ENCODE data around the gene NTM. TPM values are rescaled to one million over a fixed set of nuclear protein-coding genes. Genes with fewer than 3 reads are reported as not detected.

Gene NTM
- total RNA-seq, 4 donors from 2014 or later, result 3.6 to 11.8 (median 7.8) TPM

- 90 to 95% methylated on average over 4 to 6 of the region's 6 CpGs for WGBS, 2 donors (ENCODE audit: low coverage in 1 of 2)
- H3K27ac ChIP-seq, result no peak overlapping the region
- no peak overlapping the region for H3K4me3 ChIP-seq
- TF ChIP-seq CTCF (IDR thresholded peaks at IDR 0.05) (no peak), POLR2AphosphoS5 (IDR thresholded peaks at IDR 0.05) (no peak), POLR2A (IDR thresholded peaks at IDR 0.05) (no peak), EP300 (IDR thresholded peaks at IDR 0.05) (no peak)
- peaks cover 0 to 1% (median 0%) of the 10 kb centered on the region in 3 donors for H3K4me1 ChIP-seq
- H3K9me3 ChIP-seq, result no peaks in the 10 kb centered on the region
- no peaks in the 10 kb centered on the region for H3K27me3 ChIP-seq
- no peaks in the 10 kb centered on the region for H3K36me3 ChIP-seq
- ATAC-seq, result no peak
Observed at GRCh38 chr11:131880976-131881375, 510.6 kb downstream of the NTM start.

- Histone ChIP-seq H3K27ac (no peak overlapping the region), H3K4me1 (peaks cover 0 to 1% (median under 1%) of the 10 kb centered on the region in 3 donors), H3K4me3 (no peak overlapping the region), H3K36me3 (no peaks in the 10 kb centered on the region), H3K9me3 (no peaks in the 10 kb centered on the region), H3K27me3 (no peaks in the 10 kb centered on the region)
- ATAC-seq, result no peak
- WGBS, 2 donors (ENCODE audit: low coverage in 1 of 2), result 89 to 95% methylated on average over 3 to 6 of the region's 6 CpGs
- no peak for TF ChIP-seq EP300 (IDR thresholded peaks at IDR 0.05)
- no peak for TF ChIP-seq CTCF (IDR thresholded peaks at IDR 0.05)
- no peak for TF ChIP-seq POLR2AphosphoS5 (IDR thresholded peaks at IDR 0.05)
- no peak for TF ChIP-seq POLR2A (IDR thresholded peaks at IDR 0.05)
Observed at GRCh38 chr11:131883332-131883731, 512.9 kb downstream of the NTM start.

DNA sequence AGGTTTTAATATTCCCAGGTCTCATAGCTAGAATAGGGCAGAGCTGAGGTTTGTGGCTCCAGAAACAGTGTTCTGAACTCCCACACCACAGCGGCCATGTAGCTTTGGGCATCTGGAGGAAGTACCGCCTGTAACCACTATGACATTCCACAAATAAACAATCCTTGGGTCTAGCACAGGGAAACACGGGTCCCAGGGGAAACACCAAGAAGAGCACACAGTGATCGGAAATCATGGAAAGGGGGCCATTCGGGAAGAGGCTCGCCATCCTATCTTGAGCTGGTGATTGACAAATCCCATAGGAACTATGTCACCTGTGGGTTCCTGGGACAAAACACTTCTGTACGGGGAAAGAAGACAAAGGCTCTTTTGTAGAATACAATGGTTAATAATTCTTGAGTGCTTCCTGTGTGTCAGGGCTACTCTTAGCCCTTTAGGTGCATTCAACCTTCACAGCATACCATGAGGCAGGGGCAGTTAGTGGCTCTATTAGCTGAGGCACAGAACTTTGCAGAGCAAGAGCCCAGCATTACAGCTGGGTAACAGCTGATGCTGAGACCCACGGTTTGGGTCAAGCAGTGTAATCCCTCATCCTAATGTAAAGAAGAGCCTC, 514.2 kb downstream of the NTM start:
- Histone ChIP-seq H3K36me3 (no peaks in the 10 kb centered on the region), H3K4me3 (no peak overlapping the region), H3K9me3 (no peaks in the 10 kb centered on the region), H3K4me1 (peaks cover 2 to 12% (median 5%) of the 10 kb centered on the region in 3 donors), H3K27me3 (no peaks in the 10 kb centered on the region), H3K27ac (no peak overlapping the region)
- TF ChIP-seq POLR2A (IDR thresholded peaks at IDR 0.05), result no peak
- TF ChIP-seq EP300 (IDR thresholded peaks at IDR 0.05), result no peak
- TF ChIP-seq POLR2AphosphoS5 (IDR thresholded peaks at IDR 0.05), result no peak
- TF ChIP-seq CTCF (IDR thresholded peaks at IDR 0.05), result no peak
- 50 to 64% methylated on average over 2 to 7 of the region's 8 CpGs for WGBS, 2 donors (ENCODE audit: low coverage in 1 of 2)
- no peak for ATAC-seq

DNA sequence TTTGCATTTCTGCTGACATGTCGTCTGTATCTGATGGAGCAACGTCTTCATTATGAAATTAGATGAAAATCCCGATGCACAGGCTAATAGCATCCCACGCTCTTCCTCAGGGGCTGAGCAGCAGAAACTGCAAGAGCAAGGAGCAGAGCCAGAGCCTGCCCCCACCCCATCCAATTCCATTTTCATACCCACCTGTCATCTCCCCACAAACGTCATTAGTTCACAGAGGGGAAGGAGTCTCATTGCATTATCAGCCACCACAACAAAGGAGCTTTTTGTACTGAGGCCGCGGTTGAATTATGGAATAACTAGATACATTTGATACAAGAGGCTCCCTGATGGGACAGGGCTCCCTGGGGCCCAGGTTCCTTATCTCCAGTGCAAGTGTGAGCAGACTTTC, 515.0 kb downstream of the NTM start:
- no peak for TF ChIP-seq POLR2AphosphoS5 (IDR thresholded peaks at IDR 0.05)
- no peak for TF ChIP-seq POLR2A (IDR thresholded peaks at IDR 0.05)
- TF ChIP-seq EP300 (IDR thresholded peaks at IDR 0.05), result no peak
- no peak for TF ChIP-seq CTCF (IDR thresholded peaks at IDR 0.05)

DNA sequence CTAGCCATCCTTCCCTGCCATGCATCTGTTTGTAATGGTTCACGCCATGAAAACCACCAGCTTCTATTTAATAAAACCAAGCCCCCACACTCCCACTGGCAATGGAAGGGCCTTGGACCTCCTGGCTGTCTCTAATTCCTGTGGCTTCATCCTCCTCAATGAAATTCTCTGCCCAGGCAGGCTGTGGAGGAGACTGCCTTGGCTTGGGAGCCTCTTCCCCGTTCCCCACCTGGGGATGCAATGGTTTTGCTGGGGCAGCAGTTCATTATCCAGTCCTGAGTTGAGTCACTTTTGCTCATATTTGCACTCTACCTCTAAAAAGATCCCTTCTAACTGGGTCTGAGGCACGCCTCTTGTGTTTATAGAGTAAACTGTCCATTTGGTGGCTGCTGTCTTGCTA, 515.8 kb downstream of the NTM start:
- Histone ChIP-seq H3K27ac (no peak overlapping the region), H3K36me3 (no peaks in the 10 kb centered on the region), H3K4me1 (peaks cover 5 to 23% (median 9%) of the 10 kb centered on the region in 3 donors), H3K4me3 (no peak overlapping the region), H3K27me3 (no peaks in the 10 kb centered on the region), H3K9me3 (no peaks in the 10 kb centered on the region)
- TF ChIP-seq CTCF (IDR thresholded peaks at IDR 0.05), result no peak
- no peak for TF ChIP-seq POLR2AphosphoS5 (IDR thresholded peaks at IDR 0.05)
- no peak for TF ChIP-seq POLR2A (IDR thresholded peaks at IDR 0.05)
- TF ChIP-seq EP300 (IDR thresholded peaks at IDR 0.05), result no peak
- no peak for ATAC-seq
- WGBS, 2 donors (ENCODE audit: low coverage in 1 of 2), result 80 to 90% methylated on average over 1 to 2 of the region's 3 CpGs

More for the DNA sequence above, 515.0 kb downstream of the NTM start:
- H3K4me1 ChIP-seq, result peaks cover 5 to 21% (median 9%) of the 10 kb centered on the region in 3 donors
- H3K27ac ChIP-seq, result no peak overlapping the region
- H3K9me3 ChIP-seq, result no peaks in the 10 kb centered on the region
- WGBS, 2 donors (ENCODE audit: low coverage in 1 of 2), result 92 to 93% methylated on average over 4 to 7 of the region's 7 CpGs
- H3K4me3 ChIP-seq, result no peak overlapping the region
- H3K27me3 ChIP-seq, result no peaks in the 10 kb centered on the region
- no peaks in the 10 kb centered on the region for H3K36me3 ChIP-seq
- no peak for ATAC-seq
